Stimulated activated CD8-positive, alpha-beta memory T cell treated with anti-CD3 and anti-CD28 coated beads, Interleukin-12 subunit alpha, Interleukin-12 subunit beta, amount 100 ng/mL, for 4 hours (primary cell): Measurements from ENCODE around the gene SKAP2.

Experiments
- DNase-seq: peaks from one replicate; pipeline ENCODE4 v3.0.0-alpha.2; 2020; ENCODE audit warnings: low read depth

SKAP2 gene

DNA sequence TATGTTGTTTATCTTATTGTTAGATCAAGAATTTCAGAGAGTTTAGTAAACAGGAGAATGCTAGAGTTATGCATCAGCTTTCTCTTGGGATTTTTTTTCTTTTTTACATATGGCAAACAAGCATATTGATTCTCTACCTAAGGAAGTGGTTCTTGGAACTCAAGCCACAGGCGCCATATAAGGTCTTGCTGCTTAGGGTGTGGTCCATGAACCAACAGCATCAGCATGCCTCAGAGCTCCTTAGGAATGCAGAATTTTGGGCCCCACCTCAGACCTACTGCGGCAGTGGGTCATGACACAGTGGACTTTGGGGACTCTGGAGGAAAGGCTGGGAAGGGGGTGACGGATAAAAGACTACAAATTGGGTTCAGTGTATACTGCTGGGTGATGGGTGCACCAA is 230.8 kb downstream of the SKAP2 start:
- DNase-seq = no peak

DNA sequence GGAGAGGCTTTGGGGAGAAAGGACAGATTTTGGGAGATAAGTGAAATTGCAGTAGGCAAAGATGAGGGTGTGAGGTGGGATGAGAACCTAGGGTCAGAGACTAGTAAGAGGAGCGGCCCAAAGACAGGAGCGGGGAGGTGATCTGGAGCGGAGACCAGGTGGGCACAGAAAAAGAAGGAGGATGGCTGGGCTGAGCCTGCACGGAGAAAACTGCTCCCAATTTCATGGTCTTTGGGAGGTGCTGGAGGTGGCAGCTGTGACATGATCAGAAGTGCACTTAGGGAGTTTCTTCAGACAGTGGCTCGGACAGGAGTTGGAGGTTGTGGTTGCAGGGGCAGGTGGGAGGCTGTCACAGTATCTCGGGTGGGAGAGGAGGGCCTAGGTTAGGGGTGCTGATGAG is 232.8 kb downstream of the SKAP2 start:
- DNase-seq = no peak

DNA sequence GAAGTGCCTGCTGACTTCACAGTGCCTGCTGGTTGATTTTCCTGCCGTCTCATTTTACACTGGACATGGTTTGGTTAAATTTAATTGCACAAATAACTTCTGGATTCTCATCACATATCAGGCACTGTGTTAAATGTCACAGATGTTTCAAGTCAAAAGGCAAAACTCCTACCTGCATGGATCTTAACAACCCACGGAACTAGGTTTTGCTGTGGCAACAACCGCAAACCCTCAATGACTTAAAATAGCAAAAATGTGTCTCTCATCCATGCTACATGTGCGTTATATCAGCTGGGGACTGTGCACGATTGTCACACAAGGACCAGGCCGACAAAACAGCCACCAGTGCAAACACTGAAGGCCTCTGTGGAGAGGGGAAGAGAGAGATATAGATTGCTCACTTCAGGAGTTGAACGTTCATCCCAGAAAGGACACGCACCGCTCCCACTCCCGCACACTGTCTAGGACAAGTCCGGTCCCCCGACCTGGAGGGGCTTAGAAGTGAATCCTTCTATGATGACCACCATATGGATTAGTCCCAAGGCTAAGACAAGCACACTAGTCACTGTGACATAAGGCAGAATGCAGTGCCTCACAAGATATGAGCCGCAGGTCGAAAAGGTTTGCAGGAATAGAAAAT is 233.3 kb downstream of the SKAP2 start:
- no peak for DNase-seq

DNA sequence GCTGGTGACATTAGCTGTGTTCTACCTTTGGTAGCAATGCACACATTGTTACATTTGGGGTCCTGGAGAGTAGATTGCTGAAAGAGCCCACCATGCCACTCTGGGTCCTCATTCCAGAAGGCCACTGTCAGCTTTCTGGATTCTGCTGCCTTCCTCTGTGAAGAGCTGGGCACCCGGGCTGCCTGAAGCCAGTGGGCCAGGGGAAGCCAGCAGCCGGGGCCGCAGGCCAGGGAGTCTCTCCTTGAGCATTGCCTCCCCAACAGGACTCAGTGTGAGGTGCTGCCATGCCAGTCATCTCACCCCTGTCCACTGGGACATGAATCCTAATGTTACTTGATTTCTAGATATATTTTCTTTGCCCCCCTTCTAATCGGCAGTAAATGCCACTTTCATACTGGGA is 234.0 kb downstream of the SKAP2 start:
- no peak for DNase-seq

DNA sequence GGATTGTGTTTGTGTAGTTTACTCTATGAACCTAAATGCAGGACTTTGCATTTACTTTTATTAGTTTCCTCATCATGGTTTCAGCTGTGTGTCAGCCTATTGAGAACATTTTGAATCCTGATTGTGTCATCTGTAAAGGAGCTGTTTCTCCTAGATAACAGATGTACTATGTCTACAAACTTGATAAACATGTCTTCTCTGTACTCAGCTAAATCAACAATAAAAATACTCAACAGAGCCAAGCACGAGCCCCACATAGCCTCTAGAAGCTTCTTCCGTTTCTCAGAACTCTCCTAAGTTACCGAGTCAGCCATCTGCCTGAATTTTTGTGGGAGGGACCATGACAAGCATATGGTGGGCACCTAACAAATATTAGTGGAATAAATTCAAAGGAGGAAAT is 234.7 kb downstream of the SKAP2 start:
- no peak for DNase-seq

DNA sequence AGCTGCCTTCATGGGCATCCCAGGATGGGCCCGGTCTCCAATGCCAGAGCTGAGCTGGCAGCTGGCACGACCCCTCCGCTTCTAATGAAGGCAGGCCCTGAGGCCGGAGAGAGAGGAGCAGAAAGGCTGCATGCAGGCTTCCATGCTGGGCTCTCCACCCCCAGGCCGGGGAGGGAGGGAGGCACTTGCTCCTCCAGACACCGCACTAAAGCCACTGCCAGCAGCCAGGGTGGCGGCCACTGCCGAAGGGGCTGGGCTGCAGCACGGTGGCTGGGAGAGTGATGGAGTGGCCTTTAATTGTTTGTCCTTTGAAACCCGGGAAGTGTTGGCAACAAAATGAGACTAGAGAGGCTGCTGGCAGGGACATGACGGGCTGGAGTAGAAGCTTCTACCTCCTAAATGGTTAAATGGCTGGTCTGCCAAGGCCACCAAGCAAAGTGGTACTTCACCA is 236.5 kb downstream of the SKAP2 start:
- DNase-seq = no peak

DNA sequence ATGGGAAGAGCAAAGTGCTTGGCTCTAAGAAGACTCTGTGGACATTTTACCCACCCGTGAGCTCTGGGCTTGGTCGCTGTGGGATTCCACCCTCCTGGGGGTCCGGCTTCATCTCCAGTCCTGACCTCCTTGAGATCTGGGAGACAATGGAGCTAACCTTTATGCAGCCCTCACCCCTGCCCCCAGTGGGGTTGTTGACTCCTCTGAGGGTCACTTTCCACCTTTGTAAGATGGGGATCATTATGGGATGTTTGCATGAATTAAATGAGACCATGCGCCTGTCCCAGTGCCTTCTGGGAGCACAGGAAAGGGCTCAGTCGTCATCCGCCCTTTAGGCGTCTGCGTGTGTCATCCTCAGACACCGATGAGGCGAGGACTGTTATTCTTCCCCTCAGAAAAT is 237.2 kb downstream of the SKAP2 start:
- no peak for DNase-seq

DNA sequence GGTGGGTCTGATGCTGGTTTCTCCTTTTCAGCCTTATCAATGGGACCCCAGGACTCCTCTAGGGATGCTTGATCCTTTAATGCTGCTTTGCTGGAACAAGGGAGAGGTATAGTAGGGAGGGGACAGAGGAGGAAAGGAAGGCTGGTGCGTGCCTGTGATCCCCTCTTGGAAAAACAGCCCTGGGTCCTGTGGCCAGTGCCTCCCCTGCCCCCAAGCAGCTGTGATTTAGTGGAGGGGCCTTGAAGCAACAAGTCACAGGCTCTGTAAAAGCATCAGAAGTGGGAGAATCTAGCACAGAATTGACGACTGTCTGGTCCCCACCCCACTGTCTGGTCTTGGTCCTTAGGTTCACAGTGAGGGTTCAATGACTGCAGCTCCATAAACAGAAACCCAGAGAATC is 237.7 kb downstream of the SKAP2 start:
- DNase-seq = no peak

DNA sequence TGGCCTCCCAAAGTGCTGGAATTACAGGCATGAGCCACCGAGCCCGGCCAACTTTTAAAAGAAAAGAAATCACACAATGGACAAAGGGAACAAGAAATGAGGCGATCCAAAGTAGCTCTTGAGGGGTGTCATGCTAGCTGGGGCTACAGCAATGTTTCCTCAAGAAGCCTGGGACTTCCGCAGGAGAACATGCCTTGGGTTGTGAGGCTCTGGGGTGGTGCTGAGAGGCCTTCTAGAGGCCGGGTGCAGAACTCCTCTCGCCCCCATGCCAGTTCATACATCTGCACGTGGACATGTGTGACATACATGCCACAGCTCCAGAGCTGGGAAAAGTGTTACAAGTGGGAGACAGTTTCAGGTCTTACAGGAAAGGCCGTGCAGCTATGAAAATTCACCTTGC is 238.2 kb downstream of the SKAP2 start:
- no peak for DNase-seq

DNA sequence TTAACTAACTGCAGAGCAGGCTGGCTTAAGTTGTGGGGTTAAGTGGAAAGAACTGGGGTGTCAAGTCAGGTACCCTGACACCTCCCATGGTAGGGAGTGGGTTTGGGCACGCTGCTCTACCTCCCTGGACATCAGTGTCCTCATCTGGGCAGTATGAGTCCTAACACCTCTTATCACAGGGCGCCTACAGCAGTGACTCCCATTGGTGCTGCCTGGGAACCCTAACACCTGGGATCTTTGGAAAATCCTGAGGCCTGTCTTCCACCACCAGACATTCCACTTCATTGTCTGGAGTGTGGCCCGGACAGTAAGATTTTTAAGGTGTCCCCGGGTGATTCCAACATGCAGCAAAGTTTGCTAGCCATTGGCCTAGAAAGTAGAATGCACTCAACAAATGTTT is 239.1 kb downstream of the SKAP2 start:
- no peak for DNase-seq

DNA sequence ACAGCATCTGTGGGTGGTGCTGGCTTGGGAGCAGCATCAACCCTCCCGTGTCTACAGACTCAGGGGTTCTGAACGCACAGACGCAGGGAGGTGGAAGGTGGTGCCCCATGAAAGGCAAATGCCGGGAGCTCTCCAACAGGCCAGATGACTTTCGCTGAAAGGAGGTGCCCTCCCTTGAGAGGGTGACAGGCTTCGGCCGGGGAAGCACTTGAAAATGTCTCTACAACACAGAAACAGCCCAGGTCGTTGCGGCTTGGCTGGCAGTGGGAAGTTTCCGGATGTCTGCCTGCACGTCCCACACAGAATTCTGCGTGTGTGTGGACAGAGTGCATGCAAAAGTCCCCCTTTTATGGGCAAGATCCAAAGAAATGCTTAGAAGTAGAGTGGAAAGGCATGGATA is 239.6 kb downstream of the SKAP2 start:
- no peak for DNase-seq

DNA sequence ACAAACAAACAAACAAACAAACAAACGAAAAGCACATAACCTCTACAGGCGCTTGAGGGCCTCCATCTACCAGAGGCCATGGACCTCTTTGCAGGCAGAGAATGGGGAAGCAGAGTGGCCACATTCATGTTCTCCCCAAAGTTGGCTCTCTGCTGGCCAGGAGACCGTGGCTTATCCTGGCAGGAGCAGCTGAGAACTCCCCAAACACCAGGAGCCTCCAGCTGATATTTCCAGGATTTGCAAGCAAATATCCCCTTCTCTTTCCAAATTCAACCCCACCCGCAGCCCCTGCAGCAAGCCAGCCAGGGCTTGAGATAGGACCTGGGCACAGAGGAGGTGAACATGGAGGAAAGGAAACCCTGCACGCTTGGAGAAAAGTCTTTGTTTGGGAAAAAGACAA is 240.0 kb downstream of the SKAP2 start:
- no peak for DNase-seq

DNA sequence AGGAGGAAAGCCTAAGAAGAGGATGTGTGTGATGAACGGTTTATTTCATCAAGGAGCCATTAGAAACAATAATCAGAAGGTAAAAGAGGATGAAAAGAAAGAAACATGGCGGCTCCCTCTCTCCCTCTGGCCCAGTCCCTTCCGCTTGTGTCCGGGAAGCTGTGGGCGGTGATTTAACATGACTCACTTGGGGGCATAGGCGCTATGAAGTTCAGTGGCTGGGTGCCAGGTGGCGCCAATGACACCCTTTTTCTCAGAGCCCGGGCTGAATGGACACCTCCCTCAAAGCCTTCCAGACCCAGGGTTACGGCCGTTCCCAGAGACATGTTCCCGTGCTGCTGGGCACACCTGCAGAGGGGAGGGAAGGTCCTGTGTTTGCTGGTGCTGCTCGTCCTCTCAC is 244.0 kb downstream of the SKAP2 start:
- DNase-seq = no peak

DNA sequence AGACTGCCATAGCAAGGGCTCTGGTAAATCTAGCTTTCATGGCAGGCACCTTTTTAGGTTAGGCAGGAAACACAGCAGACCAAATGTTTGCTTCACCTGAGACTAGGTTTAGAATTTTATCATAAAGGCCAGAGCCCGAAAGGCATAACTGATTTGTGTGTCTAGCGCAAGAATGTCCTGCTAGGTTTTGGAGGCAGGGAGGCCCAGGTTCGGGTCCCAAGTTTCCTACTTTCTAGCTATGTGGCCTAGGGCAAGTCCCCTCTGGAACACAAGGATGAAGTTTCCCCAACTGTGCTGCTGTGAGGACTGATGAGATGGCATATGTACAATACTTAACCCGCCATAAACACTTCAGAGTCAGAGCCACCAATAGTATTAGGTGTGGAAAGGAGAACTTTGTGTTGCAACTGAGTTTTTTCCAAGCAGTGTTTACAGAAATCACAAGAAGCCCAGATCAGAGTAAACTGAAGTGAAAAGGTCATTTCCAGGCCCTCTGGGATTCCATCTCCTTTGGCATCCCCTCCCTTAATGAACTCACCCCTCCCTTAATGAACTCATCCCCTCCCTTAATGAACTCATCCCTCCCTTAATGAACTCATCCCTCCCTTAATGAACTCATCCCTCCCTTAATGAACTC is 244.9 kb downstream of the SKAP2 start:
- DNase-seq = no peak

DNA sequence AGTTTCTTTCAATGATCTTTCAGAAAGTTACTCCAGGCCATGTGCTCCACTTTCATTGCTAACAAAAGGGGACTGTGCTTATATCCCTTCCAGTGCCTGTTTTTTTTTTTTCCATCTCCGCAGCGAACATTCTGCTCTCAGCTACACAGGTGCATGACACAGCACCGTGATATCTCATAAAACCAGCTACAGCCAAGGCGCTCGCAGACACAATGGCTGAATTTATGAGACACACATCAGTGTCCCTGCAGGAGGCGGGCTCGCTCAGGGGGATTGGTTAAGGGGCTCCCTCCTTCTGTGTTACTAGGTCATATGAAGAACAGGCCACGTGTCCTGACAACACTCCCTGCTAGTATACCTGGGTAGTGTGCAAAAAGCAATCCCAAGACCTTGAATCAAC is 245.5 kb downstream of the SKAP2 start:
- no peak for DNase-seq

DNA sequence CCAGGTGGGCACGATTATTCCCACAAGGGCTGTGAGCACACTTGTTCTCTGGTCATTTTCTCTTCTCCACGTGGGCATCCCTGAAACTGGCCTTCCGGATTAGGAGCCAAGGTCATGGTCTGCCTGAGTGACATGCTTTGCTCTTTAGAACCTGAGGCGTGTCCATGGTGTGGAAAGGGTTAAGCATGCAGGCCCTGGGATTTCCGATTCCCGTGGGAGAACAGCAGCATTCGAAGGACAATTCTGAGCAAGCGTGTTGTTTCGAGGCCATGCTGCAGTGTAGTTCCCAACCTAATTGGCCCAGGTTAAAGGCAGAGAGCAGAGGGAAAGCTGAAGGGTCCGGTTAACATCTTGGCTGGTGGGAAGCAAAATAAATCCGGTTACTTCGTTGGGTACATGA is 245.9 kb downstream of the SKAP2 start:
- DNase-seq = no peak
